ENCODE results near the gene HES2.

DNA sequence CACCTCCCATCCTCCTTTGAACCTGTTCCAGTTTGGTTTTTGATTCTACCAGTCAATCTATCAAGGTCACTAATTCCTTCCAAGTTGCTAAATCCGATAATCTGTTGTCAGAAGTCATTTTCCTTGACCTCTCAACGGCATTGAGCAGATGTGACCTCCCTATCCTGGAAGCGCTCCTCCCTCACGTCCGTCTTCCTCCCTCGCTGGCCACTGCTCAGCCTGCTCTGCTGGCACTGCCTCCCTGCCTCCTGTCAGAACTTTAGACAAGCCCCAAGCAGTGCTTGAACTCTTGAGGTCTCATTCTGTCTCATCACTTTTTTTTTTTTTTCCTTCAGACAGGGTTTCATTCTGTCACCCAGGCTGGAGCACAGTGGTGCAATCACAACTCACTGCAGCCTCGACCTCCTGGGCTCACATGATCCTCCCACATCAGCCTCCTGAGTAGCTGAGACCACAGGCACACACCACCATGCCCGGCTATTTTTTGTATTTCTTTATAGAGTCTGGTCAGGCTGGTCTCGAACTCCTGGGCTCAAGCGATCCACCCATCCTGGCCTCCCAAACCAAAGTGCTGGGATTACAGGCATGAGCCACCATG lies 21.8 kb downstream of the HES2 start:
- no peak for TF ChIP-seq GATA1 (IDR thresholded peaks at IDR 0.05; ENCODE audit: low read depth, low read length)
- TF ChIP-seq POLR2A (IDR thresholded peaks at IDR 0.05; ENCODE audit: low read length): no peak
